ENCODE results near the gene RABEP1. TPM values are rescaled to one million over a fixed set of nuclear protein-coding genes. Genes with fewer than 3 reads are reported as not detected.
A peak's percentile ranks its signal among the peaks of the same experiment; 100 is the strongest.

RABEP1 gene
- total RNA-seq, 2 experiments from 2014 or later, result 37.6 to 40.4 TPM

GRCh38 chr17:5284681-5285080 lies 2.6 kb downstream of the RABEP1 start:
- no peak overlapping the region for H3K4me3 Mint-ChIP-seq
- POLR2A ChIA-PET, result no interaction called here
- CTCF ChIA-PET, result no interaction called here

GRCh38 chr17:5286846-5287245 lies 4.8 kb downstream of the RABEP1 start:
- H3K4me1 Mint-ChIP-seq, result peaks cover 40% of the 10 kb centered on the region
- POLR2A ChIA-PET, result no interaction called here

More at GRCh38 chr17:5284681-5285080, 2.6 kb downstream of the RABEP1 start:
- Mint-ChIP-seq H3K9me3 (no peaks in the 10 kb centered on the region), H3K36me3 (ENCODE audit: low read depth) (peaks cover 14% of the 10 kb centered on the region), H3K27ac (peak overlapping the region; percentile 36), H3K27me3 (no peaks in the 10 kb centered on the region), H3K4me1 (peaks cover 47% of the 10 kb centered on the region)
- no peak for DNase-seq

GRCh38 chr17:5291683-5292350 lies 9.7 kb downstream of the RABEP1 start:
- no peak overlapping the region for H3K27ac Mint-ChIP-seq
- peaks cover 13% of the 10 kb centered on the region for H3K36me3 Mint-ChIP-seq (ENCODE audit: low read depth)
- POLR2A ChIA-PET, result no interaction called here
- DNase-seq, result no peak
- no peak overlapping the region for H3K4me3 Mint-ChIP-seq
- peaks cover 18% of the 10 kb centered on the region for H3K4me1 Mint-ChIP-seq
- CTCF ChIA-PET, result no interaction called here
- no peaks in the 10 kb centered on the region for H3K9me3 Mint-ChIP-seq
- H3K27me3 Mint-ChIP-seq, result no peaks in the 10 kb centered on the region

More at GRCh38 chr17:5286846-5287245, 4.8 kb downstream of the RABEP1 start:
- Mint-ChIP-seq H3K27me3 (no peaks in the 10 kb centered on the region), H3K4me3 (no peak overlapping the region), H3K36me3 (ENCODE audit: low read depth) (peaks cover 19% of the 10 kb centered on the region), H3K9me3 (no peaks in the 10 kb centered on the region), H3K27ac (no peak overlapping the region)
- no peak for DNase-seq
- CTCF ChIA-PET, result interaction anchor here (0.6 kb wide), 1 partner anchor 56 kb away, joined by 3 read pairs; no protein-coding TSS in a partner anchor

DNA sequence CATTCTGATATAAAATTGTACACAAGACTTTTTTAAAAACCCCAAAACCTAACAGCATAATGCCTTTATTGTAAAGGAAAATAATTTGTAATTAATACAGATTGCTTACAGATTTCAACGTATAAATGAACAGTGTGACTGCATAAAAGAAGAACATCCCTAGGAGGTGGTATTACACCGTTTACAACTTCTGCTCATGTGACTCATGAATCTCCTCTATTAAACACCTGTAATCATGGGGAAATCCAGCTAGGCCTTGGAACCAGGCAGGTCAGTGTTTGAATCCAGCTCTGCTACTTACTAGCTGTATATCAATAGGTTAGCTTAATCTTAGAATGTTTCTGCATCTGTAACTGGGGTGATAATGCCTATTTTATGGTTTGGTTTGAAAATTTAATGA lies 15.2 kb downstream of the RABEP1 start:
- Mint-ChIP-seq H3K4me1 (peaks cover 7% of the 10 kb centered on the region), H3K4me3 (no peak overlapping the region), H3K9me3 (no peaks in the 10 kb centered on the region), H3K36me3 (ENCODE audit: low read depth) (peaks cover 16% of the 10 kb centered on the region), H3K27me3 (no peaks in the 10 kb centered on the region), H3K27ac (no peak overlapping the region)
- no peak for DNase-seq
- CTCF ChIA-PET, result interaction anchor here (1.2 kb wide), 1 partner anchor 20 kb away, joined by 3 read pairs; no protein-coding TSS in a partner anchor
- POLR2A ChIA-PET, result no interaction called here

GRCh38 chr17:5299383-5299782 lies 17.3 kb downstream of the RABEP1 start:
- peaks cover 7% of the 10 kb centered on the region for H3K4me1 Mint-ChIP-seq
- DNase-seq, result no peak
- no peaks in the 10 kb centered on the region for H3K9me3 Mint-ChIP-seq
- H3K4me3 Mint-ChIP-seq, result no peak overlapping the region
- no peak overlapping the region for H3K27ac Mint-ChIP-seq
- no peaks in the 10 kb centered on the region for H3K27me3 Mint-ChIP-seq
- POLR2A ChIA-PET, result no interaction called here
- peaks cover 18% of the 10 kb centered on the region for H3K36me3 Mint-ChIP-seq (ENCODE audit: low read depth)
- CTCF ChIA-PET, result no interaction called here

GRCh38 chr17:5304636-5305035 lies 22.6 kb downstream of the RABEP1 start:
- Mint-ChIP-seq H3K9me3 (no peaks in the 10 kb centered on the region), H3K4me3 (no peak overlapping the region), H3K4me1 (peaks cover 20% of the 10 kb centered on the region), H3K36me3 (ENCODE audit: low read depth) (peaks cover 20% of the 10 kb centered on the region), H3K27ac (no peak overlapping the region), H3K27me3 (no peaks in the 10 kb centered on the region)
- ChIA-PET CTCF (no interaction called here), POLR2A (no interaction called here)
- DNase-seq, result no peak

DNA sequence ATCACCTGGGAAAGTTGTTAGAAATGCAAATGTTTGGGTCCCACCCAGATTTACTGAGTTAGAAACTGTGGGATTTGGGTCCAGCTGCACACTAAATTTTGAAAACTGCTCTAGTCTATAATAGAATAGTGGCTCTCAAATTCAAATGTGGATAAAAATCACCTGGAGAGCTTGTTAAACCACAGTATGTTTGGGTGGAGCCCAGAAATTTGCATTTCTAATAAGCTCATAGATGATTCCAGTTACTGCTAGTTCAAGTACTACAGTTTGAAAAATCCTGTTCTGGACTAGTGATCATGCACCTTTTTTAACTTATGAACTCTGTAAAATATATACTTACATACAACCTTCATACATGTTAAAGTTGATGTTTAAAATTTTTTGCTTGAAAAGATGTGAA lies 27.8 kb downstream of the RABEP1 start:
- H3K27ac Mint-ChIP-seq, result no peak overlapping the region
- CTCF ChIA-PET, result interaction anchor here (0.7 to 1.1 kb wide), 3 partner anchors 9 to 81 kb away, joined by 3 read pairs; no protein-coding TSS in a partner anchor
- peaks cover 25% of the 10 kb centered on the region for H3K4me1 Mint-ChIP-seq
- no peak for DNase-seq
- no peak overlapping the region for H3K4me3 Mint-ChIP-seq
- H3K36me3 Mint-ChIP-seq (ENCODE audit: low read depth), result peaks cover 28% of the 10 kb centered on the region
- no peaks in the 10 kb centered on the region for H3K27me3 Mint-ChIP-seq
- POLR2A ChIA-PET, result interaction anchor here (0.5 kb wide), 1 partner anchor 9 kb away, joined by 3 read pairs; no protein-coding TSS in a partner anchor
- peaks cover 4% of the 10 kb centered on the region for H3K9me3 Mint-ChIP-seq

GRCh38 chr17:5325851-5326250 lies 43.8 kb downstream of the RABEP1 start:
- Mint-ChIP-seq H3K4me1 (peaks cover 21% of the 10 kb centered on the region), H3K36me3 (ENCODE audit: low read depth) (peaks cover 11% of the 10 kb centered on the region), H3K4me3 (no peak overlapping the region), H3K9me3 (peaks cover 5% of the 10 kb centered on the region), H3K27ac (no peak overlapping the region), H3K27me3 (no peaks in the 10 kb centered on the region)
- DNase-seq, result no peak
- CTCF ChIA-PET, result no interaction called here
- POLR2A ChIA-PET, result no interaction called here

GRCh38 chr17:5329784-5330557 lies 47.9 kb downstream of the RABEP1 start:
- Mint-ChIP-seq H3K4me3 (no peak overlapping the region), H3K4me1 (peaks cover 22% of the 10 kb centered on the region), H3K27me3 (no peaks in the 10 kb centered on the region), H3K27ac (peak overlapping the region; percentile 67), H3K36me3 (ENCODE audit: low read depth) (peaks cover 13% of the 10 kb centered on the region), H3K9me3 (no peaks in the 10 kb centered on the region)
- DNase-seq, result no peak
- ChIA-PET POLR2A (no interaction called here), CTCF (no interaction called here)

- Mint-ChIP-seq H3K36me3 (ENCODE audit: low read depth) (peaks cover 13% of the 10 kb centered on the region), H3K4me3 (no peak overlapping the region), H3K9me3 (no peaks in the 10 kb centered on the region), H3K27me3 (no peaks in the 10 kb centered on the region), H3K27ac (peak overlapping the region; percentile 5), H3K4me1 (peaks cover 22% of the 10 kb centered on the region)
- POLR2A ChIA-PET, result no interaction called here
- CTCF ChIA-PET, result no interaction called here
- no peak for DNase-seq
Measured at GRCh38 chr17:5330981-5331380, 48.9 kb downstream of the RABEP1 start.

GRCh38 chr17:5331506-5331905 lies 49.4 kb downstream of the RABEP1 start:
- CTCF ChIA-PET, result interaction anchor here (1.4 kb wide), 1 partner anchor 40 kb away, joined by 3 read pairs; no protein-coding TSS in a partner anchor
- H3K9me3 Mint-ChIP-seq, result no peaks in the 10 kb centered on the region
- H3K4me1 Mint-ChIP-seq, result peaks cover 22% of the 10 kb centered on the region
- no peak for DNase-seq
- no peak overlapping the region for H3K4me3 Mint-ChIP-seq
- H3K36me3 Mint-ChIP-seq (ENCODE audit: low read depth), result peaks cover 13% of the 10 kb centered on the region
- no peaks in the 10 kb centered on the region for H3K27me3 Mint-ChIP-seq
- POLR2A ChIA-PET, result no interaction called here
- no peak overlapping the region for H3K27ac Mint-ChIP-seq

DNA sequence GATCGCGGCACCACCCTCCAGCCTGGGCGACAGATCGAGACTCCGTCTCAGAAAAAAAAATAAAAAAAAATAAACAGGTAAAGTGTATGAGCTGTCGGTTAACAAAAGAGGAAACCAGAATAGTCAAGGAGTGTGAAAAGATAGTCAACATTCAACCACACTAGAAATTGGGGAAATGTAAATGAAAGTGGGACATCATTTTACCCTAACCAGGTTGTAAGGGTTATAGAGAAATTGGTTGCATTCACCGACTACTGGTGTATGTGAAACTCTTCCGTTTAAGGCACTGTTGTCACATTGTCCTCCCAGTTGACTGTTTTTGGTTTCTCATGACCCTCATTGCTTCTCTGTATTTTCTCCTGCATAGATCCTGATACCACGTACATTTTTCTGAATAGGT lies 62.8 kb downstream of the RABEP1 start:
- ChIA-PET CTCF (interaction anchor here (0.6 kb wide), 1 partner anchor 23 kb away, joined by 3 read pairs; no protein-coding TSS in a partner anchor), POLR2A (no interaction called here)
- no peaks in the 10 kb centered on the region for H3K9me3 Mint-ChIP-seq

GRCh38 chr17:5352681-5353289 lies 70.7 kb downstream of the RABEP1 start:
- Mint-ChIP-seq H3K27me3 (no peaks in the 10 kb centered on the region), H3K36me3 (ENCODE audit: low read depth) (peaks cover 31% of the 10 kb centered on the region), H3K4me3 (no peak overlapping the region), H3K27ac (no peak overlapping the region), H3K9me3 (no peaks in the 10 kb centered on the region), H3K4me1 (no peaks in the 10 kb centered on the region)
- POLR2A ChIA-PET, result no interaction called here
- no peak for DNase-seq
- CTCF ChIA-PET, result no interaction called here

More for the DNA sequence above, 62.8 kb downstream of the RABEP1 start:
- H3K27ac Mint-ChIP-seq, result no peak overlapping the region
- peaks cover 14% of the 10 kb centered on the region for H3K36me3 Mint-ChIP-seq (ENCODE audit: low read depth)
- no peak overlapping the region for H3K4me3 Mint-ChIP-seq
- no peaks in the 10 kb centered on the region for H3K4me1 Mint-ChIP-seq
- H3K27me3 Mint-ChIP-seq, result no peaks in the 10 kb centered on the region
- no peak for DNase-seq
